Upper lobe of left lung (tissue), 6 donors: ENCODE measurements around the gene JAZF1. TPM values are rescaled to one million over a fixed set of nuclear protein-coding genes. Genes with fewer than 3 reads are reported as not detected.

ENCODE experiments used
- ATAC-seq, 2 donors: fragments of 200-7000 bp; cut with Tn5 transposase; one replicate each; pipeline ENCODE4 v1.9.1; 2022; ENCODE audit warnings: mild to moderate bottlenecking in 2 of 2, moderate library complexity in 2 of 2; ENCODE audit not compliant: low FRiP score in 2 of 2
- DNase-seq, 2 donors: peaks; one replicate each; pipeline ENCODE4 v3.0.0-alpha.2; 2019 to 2020
- H3K27ac ChIP-seq, 4 donors: fragments of 200-600 bp; sonication (generic); one replicate each; pipeline ENCODE4 v1.5.1; 2016 to 2019
- H3K27me3 ChIP-seq, 4 donors: fragments of 200-600 bp; sonication (generic); one replicate each; pipeline ENCODE4 v1.5.1; 2017 to 2019
- H3K36me3 ChIP-seq, 4 donors: fragments of 200-600 bp; sonication (generic); one replicate each; pipeline ENCODE4 v1.5.1; 2016 to 2019
- H3K4me1 ChIP-seq, 4 donors: fragments of 200-600 bp; sonication (generic); one replicate each; pipeline ENCODE4 v1.5.1; 2018 to 2019
- H3K4me3 ChIP-seq, 4 donors: fragments of 200-600 bp; sonication (generic); one replicate each; pipeline ENCODE4 v1.5.1; 2017 to 2019; ENCODE audit warnings: mild to moderate bottlenecking in 2 of 4, moderate library complexity in 1 of 4
- H3K9me3 ChIP-seq, 4 donors: fragments of 200-600 bp; sonication (generic); one replicate each; pipeline ENCODE4 v1.5.1; 2018 to 2019
- CTCF ChIP-seq, 6 experiments: fragments of 450-650 bp in 4 of 6; fragments of 200-600 bp in 2 of 6; sonication (generic) in 2 of 6; IDR thresholded peaks; one replicate each; pipeline ENCODE4 v1.5.1; 2016 to 2019; ENCODE audit warnings: antibody characterized with exemption in 6 of 6
- EP300 ChIP-seq, 4 donors: sonication (generic); formaldehyde crosslinking; IDR thresholded peaks; one replicate each; pipeline ENCODE4 v1.5.1; 2017; ENCODE audit warnings: antibody characterized with exemption in 4 of 4, control low read depth in 2 of 4
- POLR2A ChIP-seq, 4 donors: fragments of 450-650 bp; IDR thresholded peaks; one replicate each; pipeline ENCODE4 v1.5.1; 2016 to 2017; ENCODE audit warnings: antibody characterized with exemption in 4 of 4, mild to moderate bottlenecking in 2 of 4
- POLR2AphosphoS5 ChIP-seq, 2 donors: sonication (generic); formaldehyde crosslinking; IDR thresholded peaks; one replicate each; pipeline ENCODE4 v1.5.1; 2017; ENCODE audit warnings: antibody characterized with exemption in 2 of 2
- WGBS, 2 donors: methylation state at CpG; one replicate each; pipeline ENCODE4 v1.1.5; 2017 to 2018; 5-methylcytosine and 5-hydroxymethylcytosine counted together
- total RNA-seq, 6 donors: library from RNA; depleted of rRNA in 4 of 6; stranded (reverse); fragments of >200 nt in 4 of 6; gene quantifications; one replicate each; pipeline versions ENCODE4 v1.1.0 to v1.2.1, GENCODE V29; 2016 to 2021
- donor health status: DM: no; HTN: no; CAD: no; lungs with moderate emphysema.
- donor health status: DM: no; HTN: yes; CAD: no; lungs with severe emphysema.

JAZF1 gene
- total RNA-seq, 6 donors from 2014 or later: 4.2 to 19.4 (median 12.4) TPM

DNA sequence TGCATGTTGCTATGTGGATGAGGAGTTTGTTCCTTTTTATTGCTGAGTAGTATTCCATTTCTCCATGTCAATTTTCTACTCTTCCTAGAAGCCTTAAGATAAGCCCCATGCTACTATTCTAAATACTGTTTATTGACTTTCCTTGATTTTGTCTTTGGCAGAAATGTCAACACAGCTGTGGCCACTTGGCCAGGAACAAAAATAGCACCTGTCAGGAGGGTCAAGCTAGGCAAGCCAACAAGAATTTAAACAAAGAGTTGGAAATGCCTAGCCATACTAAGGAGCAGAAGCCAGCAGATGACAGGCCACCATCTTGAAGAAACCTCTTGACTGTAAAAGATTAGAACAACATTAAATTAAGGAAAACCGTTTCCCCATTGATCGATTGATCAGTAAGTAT lies 34.7 kb downstream of the JAZF1 start:
- H3K4me1 ChIP-seq: peaks cover 0 to 12% (median 6%) of the 10 kb centered on the region in 4 donors
- H3K4me3 ChIP-seq: no peak overlapping the region
- DNase-seq: no peak
- TF ChIP-seq CTCF (IDR thresholded peaks at IDR 0.05) (no peak), POLR2AphosphoS5 (IDR thresholded peaks at IDR 0.05) (no peak), POLR2A (IDR thresholded peaks at IDR 0.05) (no peak), EP300 (IDR thresholded peaks at IDR 0.05) (no peak)
- H3K27me3 ChIP-seq: no peaks in the 10 kb centered on the region
- WGBS, 2 donors: 95% methylated on average over 2 of the region's 2 CpGs
- no peaks in the 10 kb centered on the region for H3K9me3 ChIP-seq
- no peak overlapping the region for H3K27ac ChIP-seq
- no peaks in the 10 kb centered on the region for H3K36me3 ChIP-seq
- no peak for ATAC-seq

GRCh38 chr7:28145090-28145626 lies 35.4 kb downstream of the JAZF1 start:
- Histone ChIP-seq H3K27me3 (no peaks in the 10 kb centered on the region), H3K27ac (no peak overlapping the region), H3K4me3 (no peak overlapping the region), H3K36me3 (no peaks in the 10 kb centered on the region), H3K4me1 (peaks cover 0 to 11% (median 6%) of the 10 kb centered on the region in 4 donors), H3K9me3 (no peaks in the 10 kb centered on the region)
- WGBS, 2 donors: 83 to 86% methylated on average over 3 of the region's 3 CpGs
- TF ChIP-seq EP300 (IDR thresholded peaks at IDR 0.05) (no peak), POLR2AphosphoS5 (IDR thresholded peaks at IDR 0.05) (no peak), POLR2A (IDR thresholded peaks at IDR 0.05) (no peak), CTCF (IDR thresholded peaks at IDR 0.05) (no peak)
- DNase-seq (no peak), ATAC-seq (no peak)

GRCh38 chr7:28144266-28144665 lies 36.3 kb downstream of the JAZF1 start:
- ATAC-seq: no peak
- TF ChIP-seq CTCF (IDR thresholded peaks at IDR 0.05) (peak in 1 of 6 experiments; percentile 8), EP300 (IDR thresholded peaks at IDR 0.05) (no peak)
- peaks cover 0 to 2% (median under 1%) of the 10 kb centered on the region in 4 donors for H3K4me1 ChIP-seq
- H3K27ac ChIP-seq: no peak overlapping the region
- H3K27me3 ChIP-seq: no peaks in the 10 kb centered on the region
- 39 to 66% methylated on average over 3 of the region's 3 CpGs for WGBS, 2 donors
- H3K36me3 ChIP-seq: no peaks in the 10 kb centered on the region
- no peak for DNase-seq
- H3K4me3 ChIP-seq: no peak overlapping the region
- no peaks in the 10 kb centered on the region for H3K9me3 ChIP-seq

DNA sequence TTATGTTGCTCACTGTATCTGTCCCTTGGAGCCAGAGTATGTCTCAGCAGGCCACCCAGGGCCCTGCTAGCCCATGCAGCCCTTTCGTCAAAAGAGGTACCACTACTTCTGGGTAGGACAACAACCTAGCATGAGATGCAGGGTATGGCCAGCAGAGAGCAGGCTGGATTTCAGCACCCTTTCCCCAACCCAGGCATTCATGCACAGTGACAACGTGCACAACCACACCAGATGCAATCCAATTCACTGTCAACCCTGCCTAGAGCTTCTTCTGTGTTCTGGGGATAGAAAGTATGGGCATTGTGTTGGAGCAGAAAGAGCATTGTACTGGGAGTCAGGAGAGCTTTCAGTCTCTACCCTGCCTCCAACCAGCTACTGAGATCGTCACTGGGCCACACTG lies 37.9 kb downstream of the JAZF1 start:
- TF ChIP-seq POLR2AphosphoS5 (IDR thresholded peaks at IDR 0.05) (no peak), POLR2A (IDR thresholded peaks at IDR 0.05) (no peak)
- 95 to 97% methylated on average over 3 of the region's 3 CpGs for WGBS, 2 donors
- Histone ChIP-seq H3K27ac (no peak overlapping the region), H3K36me3 (no peaks in the 10 kb centered on the region), H3K4me3 (no peak overlapping the region), H3K4me1 (no peaks in the 10 kb centered on the region), H3K27me3 (no peaks in the 10 kb centered on the region), H3K9me3 (no peaks in the 10 kb centered on the region)
- ATAC-seq: no peak
- no peak for DNase-seq

DNA sequence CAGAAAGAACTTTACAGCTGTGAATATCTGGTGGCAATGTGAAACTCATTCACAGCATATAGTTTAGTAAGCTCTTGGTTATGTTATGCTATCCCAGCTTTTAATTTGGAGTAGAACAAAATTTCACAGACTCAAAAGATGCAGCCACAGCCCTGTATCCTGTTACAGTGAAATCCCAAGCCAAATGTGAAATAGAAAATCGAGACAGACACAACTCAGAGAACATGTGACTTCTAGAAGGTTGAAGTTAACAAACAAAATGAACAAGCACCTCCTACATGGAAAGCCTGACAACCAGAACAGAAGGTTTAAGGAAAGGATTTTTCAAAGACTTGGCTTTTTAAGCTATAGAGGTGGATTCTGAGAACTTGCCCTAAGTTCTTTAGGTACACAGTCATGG lies 39.6 kb downstream of the JAZF1 start:
- Histone ChIP-seq H3K36me3 (peaks cover 0 to 4% (median 0%) of the 10 kb centered on the region in 4 donors), H3K4me3 (no peak overlapping the region), H3K9me3 (no peaks in the 10 kb centered on the region), H3K27me3 (no peaks in the 10 kb centered on the region), H3K27ac (no peak overlapping the region), H3K4me1 (peaks cover 0 to 5% (median 0%) of the 10 kb centered on the region in 4 donors)
- WGBS, 2 donors: 23 to 25% methylated on average over 1 of the region's 1 CpG
- no peak for DNase-seq
- ATAC-seq: no peak
- no peak for TF ChIP-seq EP300 (IDR thresholded peaks at IDR 0.05)
- no peak for TF ChIP-seq POLR2A (IDR thresholded peaks at IDR 0.05)

- no peak for ATAC-seq
- Histone ChIP-seq H3K27me3 (no peaks in the 10 kb centered on the region), H3K9me3 (no peaks in the 10 kb centered on the region), H3K4me1 (peaks cover 0 to 13% (median 3%) of the 10 kb centered on the region in 4 donors), H3K36me3 (peaks cover 0 to 4% (median 0%) of the 10 kb centered on the region in 4 donors), H3K4me3 (no peak overlapping the region), H3K27ac (no peak overlapping the region)
- WGBS, 2 donors: 98 to 100% methylated on average over 2 of the region's 2 CpGs
- TF ChIP-seq CTCF (IDR thresholded peaks at IDR 0.05) (no peak), POLR2AphosphoS5 (IDR thresholded peaks at IDR 0.05) (no peak), EP300 (IDR thresholded peaks at IDR 0.05) (no peak), POLR2A (IDR thresholded peaks at IDR 0.05) (no peak)
- no peak for DNase-seq
These were observed 41.8 kb downstream of the JAZF1 start for GRCh38 chr7:28138837-28139236.
